ENCODE results near the gene TRERF1.

Gene TRERF1

DNA sequence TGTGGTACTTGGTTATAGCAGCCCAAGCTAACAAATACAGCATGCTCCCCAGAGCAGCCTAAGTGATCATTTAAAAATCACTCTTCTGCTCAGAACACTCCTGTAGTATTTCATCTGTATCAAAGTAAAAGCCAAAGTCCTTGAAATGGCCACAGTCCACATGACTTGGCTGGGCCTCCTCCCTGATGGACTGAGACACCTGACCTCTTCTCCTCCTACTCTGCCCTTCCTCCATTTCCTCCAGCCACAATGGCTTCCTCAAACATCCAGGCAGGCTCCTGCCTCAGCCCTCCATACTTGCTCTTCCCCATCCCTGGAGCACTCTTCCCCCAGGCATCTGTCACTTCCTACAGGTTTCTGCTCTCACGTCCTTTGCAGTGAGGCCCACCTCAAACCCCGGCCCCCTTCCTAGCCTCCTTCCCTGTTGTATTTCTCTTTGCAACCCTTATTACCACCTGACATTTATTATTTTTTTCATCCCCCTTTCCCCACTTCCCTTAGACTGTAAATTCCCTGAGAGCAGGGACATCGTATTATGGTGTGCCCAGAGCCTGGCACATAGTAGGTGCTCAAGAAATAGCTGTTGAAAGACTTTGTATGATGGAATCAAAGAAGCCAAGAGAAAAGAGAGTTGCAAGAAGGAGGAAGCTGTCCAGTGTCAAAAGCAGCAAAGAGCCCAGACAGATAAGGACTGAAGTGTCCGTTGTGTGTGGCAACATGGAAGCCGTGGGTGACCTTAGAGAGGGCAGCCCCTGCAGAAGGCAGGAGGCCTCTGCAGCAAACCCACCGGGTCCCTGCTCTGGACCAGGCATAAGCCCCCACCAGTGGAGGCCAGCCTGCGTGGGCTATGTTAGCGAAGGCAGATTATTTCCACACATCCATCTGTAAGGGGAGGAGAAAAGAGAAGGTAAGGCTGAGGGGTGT, 87.5 kb downstream of the TRERF1 start:
- no peak for DNase-seq

- DNase-seq, result no peak
These were observed 90.7 kb downstream of the TRERF1 start for GRCh38 chr6:42361036-42361435.

DNA sequence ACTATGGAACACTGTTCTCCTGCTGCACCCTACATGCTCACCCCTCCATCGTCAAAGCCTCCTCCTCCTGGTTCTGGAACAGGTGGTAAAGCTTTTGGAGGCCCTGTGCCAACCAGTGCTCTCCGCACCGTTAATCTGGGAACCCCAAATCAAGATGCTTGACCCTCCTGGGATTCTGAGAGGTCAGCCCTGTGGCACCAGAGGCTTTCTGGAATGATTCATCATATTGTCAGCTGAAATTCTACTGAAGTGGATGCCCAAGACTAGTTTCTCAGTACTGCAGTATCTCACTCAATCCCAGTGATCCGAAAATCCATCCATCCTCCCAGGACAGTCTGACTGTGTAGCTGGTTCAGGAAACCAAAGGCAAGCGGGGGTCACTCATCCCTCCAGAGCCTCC, 92.7 kb downstream of the TRERF1 start:
- no peak for DNase-seq

GRCh38 chr6:42355416-42355815, 96.3 kb downstream of the TRERF1 start:
- no peak for DNase-seq

- no peak for DNase-seq
These were observed 97.0 kb downstream of the TRERF1 start for GRCh38 chr6:42354702-42355101.

DNA sequence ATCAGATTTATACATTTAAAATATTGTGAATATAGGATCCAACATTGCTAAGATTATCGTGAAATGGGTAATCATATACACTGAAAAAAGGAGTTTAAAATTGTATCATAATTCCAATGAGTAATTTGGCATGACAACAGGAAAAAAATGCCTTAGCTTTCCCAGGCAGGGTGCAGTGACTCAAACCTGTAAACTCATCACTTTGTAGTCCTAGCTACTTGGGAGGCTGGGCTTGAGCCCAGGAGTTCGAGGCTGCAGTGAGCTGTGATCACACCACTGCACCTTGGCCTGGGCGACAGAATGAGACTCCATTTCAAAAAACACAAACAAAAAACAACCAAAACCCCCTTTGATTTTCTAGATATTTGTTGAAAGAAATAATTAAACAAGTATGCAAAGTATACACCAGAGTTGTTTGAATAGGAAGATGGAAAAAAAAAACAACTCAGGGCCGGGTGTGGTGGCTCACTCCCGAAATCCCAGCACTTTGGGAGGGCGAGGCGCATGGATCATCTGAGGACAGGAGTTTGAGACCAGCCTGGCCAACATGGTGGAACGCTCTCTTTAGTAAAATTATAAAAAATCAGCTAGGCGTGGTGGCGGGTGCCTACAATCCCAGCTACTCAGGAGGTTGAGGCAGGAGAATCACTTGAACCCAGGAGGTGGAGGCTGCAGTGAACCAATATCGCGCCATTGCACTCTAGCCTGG, 98.7 kb downstream of the TRERF1 start:
- DNase-seq, result no peak

DNA sequence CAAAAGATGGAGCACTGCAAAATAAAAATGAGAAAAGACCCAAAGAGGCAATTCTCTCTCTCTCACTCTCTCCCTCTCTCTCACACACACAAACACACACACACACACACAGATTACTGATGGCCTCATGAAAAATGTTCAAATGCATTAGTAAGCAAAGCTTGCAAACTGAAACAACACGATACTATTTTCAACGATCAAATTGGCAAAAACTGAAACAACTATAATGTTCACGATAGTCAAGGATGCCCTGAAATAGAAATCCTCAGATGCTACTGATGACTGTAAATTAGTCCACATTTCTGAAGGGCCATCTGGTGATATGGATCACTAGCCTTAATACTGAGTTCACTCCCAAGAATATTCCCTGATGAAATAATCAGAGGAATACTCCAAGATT, 100.8 kb downstream of the TRERF1 start:
- no peak for DNase-seq

DNA sequence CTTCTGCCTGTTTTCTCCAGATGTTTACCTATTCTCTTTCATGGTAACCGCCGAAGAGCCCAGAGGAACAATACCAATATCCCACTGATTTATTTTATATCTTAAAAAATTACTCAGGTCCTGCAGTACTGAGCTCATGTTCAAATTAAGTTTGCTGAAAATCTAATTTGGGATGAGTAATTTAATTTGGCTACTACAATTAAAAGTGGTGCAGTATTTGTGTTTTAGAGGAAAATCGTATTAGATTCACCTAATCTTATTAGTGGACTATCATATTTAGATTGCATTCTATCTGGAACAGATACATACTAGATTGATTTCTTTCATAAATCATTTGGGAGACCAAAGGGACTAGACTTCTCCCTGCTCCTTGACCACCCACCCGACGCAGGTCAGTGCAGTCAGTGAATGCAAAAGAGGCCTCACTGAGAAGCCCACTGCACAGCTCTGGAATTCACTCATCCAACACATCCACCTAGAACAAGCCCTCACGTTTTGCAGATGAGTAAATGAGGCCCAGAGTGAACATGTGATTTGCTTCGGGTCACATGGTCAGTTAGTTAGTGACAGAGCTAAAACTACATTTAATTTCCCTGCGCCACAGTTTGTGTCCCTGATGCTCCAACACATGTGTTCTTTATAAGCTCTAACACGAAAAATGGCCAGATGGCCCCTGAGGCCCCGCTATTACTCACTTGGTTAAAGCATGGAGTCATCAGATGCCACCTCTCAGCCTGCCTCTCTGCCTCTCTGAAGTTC, 101.8 kb downstream of the TRERF1 start:
- no peak for DNase-seq

- no peak for DNase-seq
These were observed 104.3 kb downstream of the TRERF1 start for GRCh38 chr6:42347456-42347855.

GRCh38 chr6:42345696-42346416, 105.9 kb downstream of the TRERF1 start:
- DNase-seq, result no peak

DNA sequence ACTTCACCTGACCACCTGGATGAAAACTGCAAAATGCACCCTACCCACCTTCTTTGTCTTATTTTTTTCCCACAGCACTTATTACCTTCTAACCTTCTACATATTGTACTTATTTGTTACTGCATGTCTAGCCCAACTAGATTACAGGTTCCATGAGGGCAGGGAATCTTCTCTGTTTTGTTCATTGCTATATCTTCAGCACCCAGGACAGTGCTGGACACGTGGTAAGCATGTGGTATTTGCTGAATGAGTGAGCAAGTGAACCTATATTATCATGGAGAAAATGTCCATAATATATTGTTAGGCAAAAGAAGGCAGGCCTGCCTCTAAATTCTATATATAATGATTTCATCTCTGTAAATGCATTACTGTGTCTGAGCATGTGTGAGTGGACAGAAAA, 107.0 kb downstream of the TRERF1 start:
- DNase-seq, result no peak

DNA sequence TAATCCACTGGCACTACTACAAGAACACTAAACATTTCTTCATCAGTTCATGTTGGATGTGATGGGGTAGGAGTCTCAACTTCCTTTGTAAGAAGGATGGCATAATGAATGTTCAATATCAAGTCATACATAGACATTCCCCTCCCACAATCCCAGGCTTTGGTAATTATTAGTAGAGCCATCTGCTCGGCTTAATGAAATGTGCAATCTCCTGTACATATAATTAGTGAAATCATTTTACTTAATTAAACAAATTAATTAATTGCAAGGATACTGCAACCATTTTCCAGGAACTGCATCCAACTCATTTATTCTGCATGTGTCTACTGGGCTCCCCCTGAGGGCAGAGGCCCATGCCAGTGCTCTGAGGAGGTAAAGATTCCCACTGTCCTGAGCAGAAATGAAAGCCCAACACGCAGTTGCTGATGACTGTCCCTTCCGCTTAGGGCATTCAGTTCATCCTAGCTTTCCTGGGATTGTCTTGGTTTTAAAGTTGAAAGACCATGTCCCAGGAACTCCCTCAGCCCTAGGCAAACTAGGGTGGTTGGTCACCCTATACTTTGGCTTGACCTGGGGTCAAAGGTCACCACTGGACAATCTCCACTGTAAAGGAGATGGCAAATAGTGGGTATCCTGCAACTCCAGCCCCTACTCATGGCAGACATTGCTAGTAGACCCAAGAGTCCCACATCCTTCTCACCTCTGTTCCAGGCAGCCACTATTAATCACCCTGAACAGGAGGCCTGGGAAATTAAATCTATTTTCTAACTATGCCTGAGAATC, 109.8 kb downstream of the TRERF1 start:
- no peak for DNase-seq

DNA sequence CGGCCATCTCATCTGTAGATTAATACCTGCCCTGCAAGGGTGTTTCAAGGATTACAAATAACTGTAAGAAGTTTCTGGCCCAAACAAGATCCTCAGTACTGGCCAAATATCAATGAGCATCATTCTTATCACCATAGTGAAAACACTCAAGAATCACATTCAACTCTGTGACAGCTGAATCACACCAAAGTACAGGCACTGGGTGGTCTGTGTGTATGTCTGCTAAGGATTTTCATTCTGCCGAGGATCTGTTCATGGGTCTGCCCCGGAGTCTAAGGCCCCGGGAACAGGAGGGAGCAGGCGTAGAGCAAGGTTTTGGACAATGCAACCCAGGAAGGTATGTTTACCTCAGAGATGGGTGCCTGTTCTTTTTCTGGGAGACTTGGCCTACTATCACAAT, 110.5 kb downstream of the TRERF1 start:
- DNase-seq, result no peak

GRCh38 chr6:42340511-42340910, 111.2 kb downstream of the TRERF1 start:
- DNase-seq, result no peak

DNA sequence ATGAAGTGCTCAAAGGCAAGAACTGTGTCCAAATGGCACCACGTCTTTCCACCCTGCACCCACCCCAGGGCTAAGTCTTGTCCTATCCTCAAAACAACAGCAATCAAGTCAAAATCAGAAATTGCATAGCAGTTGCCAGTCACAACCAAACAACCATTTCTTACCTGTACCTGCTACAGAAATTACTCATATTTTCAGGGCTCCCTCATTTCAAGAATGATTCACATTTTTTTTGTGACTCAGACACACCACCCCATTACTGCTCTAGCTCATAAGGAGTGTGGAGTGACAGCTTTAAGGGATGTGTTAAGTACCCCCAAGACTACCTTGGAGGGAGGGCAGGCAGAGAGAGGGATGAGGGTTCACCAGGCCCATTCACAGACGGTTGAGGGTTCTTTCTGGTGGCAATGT, 111.7 kb downstream of the TRERF1 start:
- DNase-seq, result no peak

- DNase-seq, result no peak
These were observed 112.9 kb downstream of the TRERF1 start for GRCh38 chr6:42338744-42339222.

- no peak for DNase-seq
These were observed 113.6 kb downstream of the TRERF1 start for GRCh38 chr6:42337985-42338743.

- DNase-seq, result no peak
These were observed 115.3 kb downstream of the TRERF1 start for GRCh38 chr6:42336431-42336830.

- no peak for DNase-seq
These were observed 115.8 kb downstream of the TRERF1 start for GRCh38 chr6:42335896-42336295.

- DNase-seq, result no peak
These were observed 116.9 kb downstream of the TRERF1 start for GRCh38 chr6:42334870-42335269.

DNA sequence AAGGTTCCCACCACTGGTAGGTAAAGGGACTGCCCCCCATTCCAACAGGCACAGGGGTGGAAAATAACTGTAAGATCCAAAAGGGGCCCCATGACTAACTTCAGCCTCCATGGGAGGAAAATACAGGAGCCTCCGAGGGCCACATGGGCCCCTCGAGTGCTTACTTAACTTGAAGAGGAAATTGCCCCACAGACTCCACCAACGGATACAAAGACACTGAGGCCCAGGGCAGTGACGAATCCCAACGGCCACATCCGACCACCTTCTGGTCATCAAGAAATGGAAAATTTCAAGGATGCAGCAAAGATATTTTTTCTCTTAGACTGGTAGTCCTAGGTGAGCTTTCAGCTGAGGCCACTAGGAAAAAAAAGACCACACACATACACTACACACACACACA, 118.1 kb downstream of the TRERF1 start:
- DNase-seq, result no peak
